KBM-7 (cell line): Measurements from ENCODE around the gene TCL1A.

Experiments
- DNase-seq: peaks from one replicate; pipeline ENCODE4 v3.0.0-alpha.2; 2015
- in situ Hi-C: fragments of 300-500 bp; cut with MboI; formaldehyde crosslinking; loops from 2 replicates; pipeline ENCODE4 v1.14.3; 2020; ENCODE audit warnings: low sequenced_read_pairs, low pct_unique_long_range_greater_than_20kb, mixed read lengths

The TCL1A gene

GRCh38 chr14:95710106-95710505, 3.8 kb downstream of the TCL1A start:
- in situ Hi-C loops, result no loop called here
- DNase-seq, result no peak

GRCh38 chr14:95707327-95707726, 6.6 kb downstream of the TCL1A start:
- in situ Hi-C loops, result no loop called here

GRCh38 chr14:95705518-95705917, 8.4 kb downstream of the TCL1A start:
- in situ Hi-C loops, result no loop called here
- DNase-seq, result no peak

More at GRCh38 chr14:95707327-95707726, 6.6 kb downstream of the TCL1A start:
- DNase-seq, result peak; percentile 2

GRCh38 chr14:95703805-95704204, 10.1 kb downstream of the TCL1A start:
- DNase-seq, result no peak
- in situ Hi-C loops, result no loop called here

DNA sequence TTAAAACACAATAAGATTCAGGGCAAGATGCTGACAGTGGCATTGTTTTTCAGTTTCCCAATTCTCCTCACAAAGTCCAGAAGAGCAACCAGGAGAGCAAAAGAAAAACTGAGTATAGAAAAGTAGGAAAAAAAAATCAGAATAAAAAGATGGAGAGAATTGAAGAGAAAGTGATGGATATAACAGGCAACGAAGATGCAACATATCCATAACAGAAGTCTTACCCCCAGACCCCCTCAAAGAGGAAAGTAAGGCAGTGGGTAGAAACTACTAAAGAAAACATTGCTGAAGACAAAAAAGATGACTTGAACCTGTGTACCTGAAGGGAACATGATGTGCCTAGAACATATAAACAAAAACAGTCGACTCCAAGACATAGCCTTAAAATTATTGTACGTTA, 10.6 kb downstream of the TCL1A start:
- in situ Hi-C loops, result no loop called here

GRCh38 chr14:95701846-95702221, 12.1 kb downstream of the TCL1A start:
- DNase-seq, result no peak
- in situ Hi-C loops, result no loop called here

More for the DNA sequence above, 10.6 kb downstream of the TCL1A start:
- DNase-seq, result no peak

DNA sequence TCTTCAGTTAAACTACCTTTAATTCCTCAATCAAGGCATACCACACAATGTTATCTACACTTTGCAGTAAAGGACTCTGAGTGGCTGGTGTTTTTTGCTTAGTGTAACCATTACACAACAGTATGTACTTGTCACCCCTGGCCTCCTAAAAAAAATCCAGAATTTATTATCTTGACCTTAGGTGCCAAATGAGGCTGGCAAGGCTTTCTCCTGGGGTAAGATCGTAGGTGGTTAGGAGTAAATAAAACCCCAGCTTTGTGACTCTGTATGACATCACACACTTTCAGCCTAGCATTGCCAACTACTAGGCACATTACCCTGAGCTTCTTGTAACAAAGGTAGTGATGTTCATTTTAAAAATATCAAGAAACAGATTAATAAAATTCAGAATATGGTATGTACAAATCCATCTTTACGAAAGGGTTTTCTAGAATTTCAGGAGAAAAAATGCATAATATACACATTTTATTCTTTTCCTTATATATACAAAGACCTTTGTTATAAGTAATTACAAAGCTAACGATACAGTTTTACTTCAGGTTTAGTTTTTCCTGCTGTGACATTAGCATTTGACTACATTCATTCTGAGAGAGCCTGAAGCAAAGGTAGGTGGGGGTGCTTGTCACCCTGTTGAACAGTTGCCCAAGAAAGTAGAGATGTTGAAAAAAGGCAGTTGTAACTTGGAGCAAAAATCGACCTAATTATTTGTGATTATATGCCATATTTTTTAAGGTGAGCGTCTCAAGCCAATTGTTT, 13.5 kb downstream of the TCL1A start:
- in situ Hi-C loops, result no loop called here
- DNase-seq, result no peak

DNA sequence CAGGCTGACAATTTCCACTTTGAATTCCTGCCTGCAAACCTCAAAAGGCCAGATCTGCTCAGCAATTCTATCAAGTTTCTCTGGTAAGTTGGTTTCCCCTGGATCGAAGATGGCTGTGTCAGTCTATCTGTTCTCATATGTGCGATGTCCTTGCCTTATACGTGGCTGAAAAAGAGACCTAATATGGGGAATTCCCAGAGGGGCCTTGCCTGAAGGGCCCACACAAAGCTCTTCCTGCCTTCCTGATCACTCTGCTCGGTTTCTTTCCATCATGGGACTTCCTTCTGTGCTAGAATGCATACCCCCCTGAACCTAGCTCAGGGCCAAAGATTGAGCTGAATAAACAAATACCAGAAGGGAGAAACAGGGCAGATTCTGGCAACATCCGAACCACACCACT, 14.5 kb downstream of the TCL1A start:
- DNase-seq, result no peak
- in situ Hi-C loops, result no loop called here

GRCh38 chr14:95698287-95698686, 15.6 kb downstream of the TCL1A start:
- in situ Hi-C loops, result no loop called here
- no peak for DNase-seq

GRCh38 chr14:95697764-95698163, 16.2 kb downstream of the TCL1A start:
- in situ Hi-C loops, result no loop called here
- no peak for DNase-seq

DNA sequence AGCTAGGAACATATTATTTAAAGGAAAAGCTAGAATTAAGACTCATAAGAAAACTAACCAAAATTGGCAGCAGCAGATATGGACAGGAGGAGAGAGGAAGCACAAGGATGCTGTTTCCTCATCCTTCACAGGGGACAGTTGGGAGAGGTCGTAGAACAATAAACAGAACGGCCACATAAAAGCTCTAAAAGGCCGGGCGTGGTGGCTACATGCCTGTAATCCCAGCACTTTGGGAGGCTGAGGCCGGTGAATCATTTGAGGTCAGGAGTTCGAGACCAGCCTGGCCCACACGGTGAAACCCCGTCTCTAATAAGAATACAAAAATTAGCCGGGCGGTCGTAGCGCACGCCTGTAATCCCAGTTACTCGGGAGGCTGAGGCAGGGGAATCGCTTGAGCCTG, 17.2 kb downstream of the TCL1A start:
- in situ Hi-C loops, result no loop called here

GRCh38 chr14:95695913-95696312, 18.0 kb downstream of the TCL1A start:
- no peak for DNase-seq
- in situ Hi-C loops, result no loop called here

More for the DNA sequence above, 17.2 kb downstream of the TCL1A start:
- DNase-seq, result no peak

DNA sequence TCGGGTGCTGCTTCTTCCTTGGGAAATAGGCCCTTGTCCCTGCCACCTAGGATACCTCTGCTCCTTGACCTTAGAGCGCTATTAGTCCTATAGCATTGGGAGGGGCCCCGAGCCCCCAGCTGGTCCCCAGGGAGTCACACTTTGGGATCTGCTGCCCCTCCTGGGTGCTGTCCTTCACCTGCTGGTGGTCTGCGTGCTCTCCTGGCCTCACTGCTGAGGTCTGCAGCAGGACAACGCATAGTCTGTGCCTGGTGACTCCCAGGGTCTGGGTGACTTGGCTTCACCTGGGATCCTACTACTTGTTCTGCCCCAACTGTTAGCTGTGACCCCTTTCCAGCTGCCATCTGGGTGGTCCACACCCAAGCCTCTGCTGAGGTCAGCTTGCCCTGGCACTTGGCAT, 18.9 kb downstream of the TCL1A start:
- in situ Hi-C loops, result no loop called here
- DNase-seq, result no peak

GRCh38 chr14:95692109-95692508, 21.8 kb downstream of the TCL1A start:
- in situ Hi-C loops, result no loop called here
- DNase-seq, result no peak

- in situ Hi-C loops, result no loop called here
Measured at GRCh38 chr14:95691591-95691990, 22.3 kb downstream of the TCL1A start.

DNA sequence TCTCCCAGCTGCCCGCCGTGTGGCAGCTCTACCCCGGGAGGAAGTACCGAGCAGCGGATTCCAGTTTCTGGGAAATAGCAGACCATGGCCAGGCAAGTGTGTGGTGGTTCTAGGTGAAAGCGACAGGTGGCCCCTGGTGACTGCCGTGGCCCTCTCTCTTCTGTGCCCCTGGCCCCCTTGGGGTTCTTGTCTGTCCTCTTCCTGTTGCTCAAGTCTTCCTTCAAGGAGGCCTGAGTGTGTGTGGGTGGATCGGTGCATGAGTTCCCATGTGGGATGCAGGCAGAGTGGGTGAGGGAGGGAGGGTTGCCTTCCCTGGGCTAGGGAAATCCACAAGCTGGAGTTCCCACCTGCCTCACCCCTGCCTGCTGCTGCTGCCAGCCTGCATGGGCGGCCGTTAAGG, 23.1 kb downstream of the TCL1A start:
- in situ Hi-C loops, result no loop called here
- DNase-seq, result no peak

More at GRCh38 chr14:95691591-95691990, 22.3 kb downstream of the TCL1A start:
- DNase-seq, result no peak

DNA sequence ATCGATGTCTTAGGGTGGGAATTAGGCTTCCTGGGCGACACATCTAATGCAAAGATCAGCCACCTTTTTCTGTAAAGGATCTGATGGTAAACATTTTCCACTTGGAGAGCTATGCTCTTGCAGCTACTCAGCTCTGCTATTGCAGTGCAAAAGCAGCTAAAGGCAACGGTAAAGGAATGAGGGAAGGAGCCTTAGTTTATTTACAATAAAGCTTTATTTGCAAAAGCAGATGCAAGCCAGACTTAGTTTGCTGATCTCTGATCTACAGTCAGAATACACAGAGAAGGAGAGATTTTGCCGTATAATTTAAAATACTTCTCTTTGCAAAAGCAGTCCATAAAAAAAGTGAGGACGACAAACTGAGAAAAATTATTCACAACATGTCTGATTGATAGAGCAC, 24.5 kb downstream of the TCL1A start:
- in situ Hi-C loops, result no loop called here

GRCh38 chr14:95686935-95687334, 27.0 kb downstream of the TCL1A start:
- in situ Hi-C loops, result no loop called here

More for the DNA sequence above, 24.5 kb downstream of the TCL1A start:
- no peak for DNase-seq

DNA sequence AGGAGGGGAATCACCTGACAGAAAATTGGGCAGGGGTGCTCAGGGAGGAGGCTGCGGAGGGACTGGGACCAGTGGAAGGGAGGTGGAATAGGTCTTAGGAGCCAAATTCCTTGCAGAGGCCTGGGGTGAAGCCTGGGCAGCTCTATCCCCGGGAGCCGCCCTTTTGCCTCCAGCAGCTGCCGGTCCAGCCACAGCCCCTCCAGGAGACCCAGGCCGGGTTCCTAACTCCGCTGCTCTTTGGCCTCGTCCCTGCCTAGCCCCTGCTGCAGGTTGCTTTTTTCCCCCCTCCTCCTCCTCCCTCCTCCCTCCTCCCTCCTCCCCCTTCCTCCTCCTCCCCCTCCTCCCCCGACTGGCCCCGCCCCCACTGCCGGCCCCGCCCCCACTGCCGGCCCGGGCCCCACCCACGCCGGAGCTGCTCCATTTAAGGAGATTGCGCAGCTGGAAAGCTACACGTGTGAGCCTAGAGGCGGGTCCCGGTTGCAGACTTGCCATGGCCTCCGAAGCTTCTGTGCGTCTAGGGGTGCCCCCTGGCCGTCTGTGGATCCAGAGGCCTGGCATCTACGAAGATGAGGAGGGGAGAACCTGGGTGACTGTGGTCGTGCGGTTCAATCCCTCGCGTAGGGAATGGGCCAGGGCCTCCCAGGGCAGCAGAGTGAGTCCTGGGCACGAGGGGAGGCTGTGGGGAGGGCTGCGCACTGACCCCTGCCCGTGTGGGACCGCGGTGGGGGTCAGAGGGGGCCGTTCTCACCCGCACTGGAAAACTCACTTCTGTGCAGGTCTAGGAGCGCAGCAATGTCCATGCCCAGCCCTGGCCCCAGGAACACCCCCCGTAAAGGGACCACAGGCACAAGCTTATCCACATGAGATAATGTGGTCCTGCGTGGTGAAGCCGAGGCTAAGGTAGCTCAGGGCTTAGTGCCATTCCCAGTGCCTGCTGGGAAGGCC, 27.7 kb downstream of the TCL1A start, which contains the start of gene TCL1B:
Gene TCL1B (plus strand): TSS at position 449 of the 945 bp plus-strand sequence. CDS start 42 bp downstream, at position 491.
- no peak for DNase-seq
- in situ Hi-C loops, result no loop called here

More at GRCh38 chr14:95686935-95687334, 27.0 kb downstream of the TCL1A start:
- DNase-seq, result no peak

DNA sequence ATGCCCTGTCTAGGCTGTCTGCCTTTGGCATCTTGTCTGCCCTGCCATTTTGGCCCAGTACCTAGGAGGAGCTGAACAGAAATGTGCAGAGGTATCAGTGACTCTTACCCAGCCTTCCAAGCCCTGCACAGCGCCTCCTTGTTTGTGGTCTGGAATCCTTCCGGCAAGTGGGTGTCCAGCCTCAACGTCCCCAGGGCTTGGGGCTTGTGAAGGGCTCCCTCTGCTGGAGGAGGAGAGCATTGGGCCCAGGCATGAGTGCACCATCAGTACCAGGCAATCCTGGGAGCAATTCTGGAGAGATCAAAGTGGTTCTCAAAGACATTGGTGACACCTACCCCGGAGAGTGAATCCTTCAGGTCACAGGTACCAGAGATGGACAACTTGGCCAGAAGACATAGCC, 30.1 kb downstream of the TCL1A start:
- in situ Hi-C loops, result no loop called here
- peak; percentile 37 for DNase-seq
